ENCODE results near the gene CDH3.

The CDH3 gene

DNA sequence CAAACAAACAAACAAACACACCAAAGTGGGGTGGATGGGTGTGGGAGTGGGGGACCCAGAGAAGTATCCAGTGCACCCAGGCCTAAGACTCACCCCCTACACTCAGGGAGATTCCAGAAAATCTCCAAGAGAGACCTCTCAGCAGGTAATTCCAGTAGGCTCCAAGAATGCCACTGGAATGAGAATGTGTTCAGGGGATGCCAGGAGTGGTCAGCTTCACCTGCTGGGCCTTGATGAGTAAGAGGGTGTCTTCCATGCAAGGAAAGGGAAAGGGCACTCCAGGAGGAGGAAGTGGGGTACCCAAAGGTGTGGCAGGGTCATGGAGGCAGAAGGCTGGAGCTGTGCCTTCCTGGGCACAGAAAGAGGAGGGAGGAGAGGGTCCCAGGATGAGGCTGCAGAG is 101.8 kb downstream of the CDH3 start:
- H3K27me3 Mint-ChIP-seq: peaks cover 17 to 48% of the 10 kb centered on the region in 2 donors
- DNase-seq (no peak), ATAC-seq (replicated peaks) (no peak)
- H3K4me3 Mint-ChIP-seq: no peak overlapping the region
- H3K27ac Mint-ChIP-seq: no peak overlapping the region
- H3K4me1 Mint-ChIP-seq: peaks cover 13 to 15% of the 10 kb centered on the region in 2 donors
- H3K36me3 Mint-ChIP-seq: no peaks in the 10 kb centered on the region
- H3K9me3 Mint-ChIP-seq: no peaks in the 10 kb centered on the region

DNA sequence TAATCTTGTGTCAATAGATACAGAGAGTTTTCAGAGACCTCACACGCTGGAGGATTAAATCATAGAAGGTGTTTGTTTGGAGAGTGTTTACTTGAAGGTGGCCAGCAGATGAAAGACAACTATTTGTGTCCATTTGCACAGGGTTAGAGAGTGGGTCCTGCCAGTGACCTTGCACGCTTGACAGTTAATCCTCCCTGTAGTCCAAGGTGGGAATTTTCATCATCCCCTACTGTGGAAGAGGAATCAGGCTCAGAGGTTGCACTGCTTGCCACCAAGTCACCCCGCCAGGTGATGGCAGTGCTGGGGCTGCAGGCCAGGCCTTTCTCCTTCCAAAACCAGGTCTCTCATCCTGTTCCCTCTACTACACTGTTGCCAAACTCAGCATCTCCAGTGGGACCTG is 104.3 kb downstream of the CDH3 start:
- ATAC-seq (replicated peaks) (no peak), DNase-seq (no peak)
- Mint-ChIP-seq H3K27me3 (peaks cover 16 to 45% of the 10 kb centered on the region in 2 donors), H3K36me3 (no peaks in the 10 kb centered on the region), H3K27ac (no peak overlapping the region), H3K4me3 (no peak overlapping the region), H3K4me1 (peaks cover 1 to 6% of the 10 kb centered on the region in 2 donors), H3K9me3 (no peaks in the 10 kb centered on the region)

All from stimulated activated naive B cell treated with anti-CD40 and anti-IgM and Interleukin-4, amounts not matched to agents 10 μg/mL and 1 μg/mL and 100 μg/mL, for 72 hours (primary cell).